Motor neuron (in vitro differentiated cells): ENCODE measurements around the gene VSX1. TPM values are rescaled to one million over a fixed set of nuclear protein-coding genes. Genes with fewer than 3 reads are reported as not detected.
A peak's percentile ranks its signal among the peaks of the same experiment; 100 is the strongest.

Source experiments
- ATAC-seq, 8 experiments: fragments of 200-7000 bp; cut with Tn5 transposase; replicated peaks in 6 of 8; 2 replicates each; pipeline ENCODE4 v1.8.0; 2021; ENCODE audit warnings: mild to moderate bottlenecking in 8 of 8, moderate library complexity in 8 of 8
- H3K27ac ChIP-seq, 2 donors: fragments of 250-450 bp; sonication (Bioruptor Pico); 2 replicates each; pipeline ENCODE4 v1.9.0; 2021; ENCODE audit warnings: antibody characterized with exemption in 2 of 2, mild to moderate bottlenecking in 2 of 2, moderate library complexity in 1 of 2
- H3K4me1 ChIP-seq, 2 donors: fragments of 250-450 bp; sonication (Bioruptor Pico); replicated peaks in 1 of 2; 2 replicates each; pipeline ENCODE4 v1.6.1; 2021; ENCODE audit warnings: antibody characterized with exemption in 2 of 2, mild to moderate bottlenecking in 2 of 2, moderate library complexity in 1 of 2
- H3K4me3 ChIP-seq, 5 donors: fragments of 250-450 bp; sonication (Bioruptor Pico); 2 replicates each; pipeline ENCODE4 v1.9.0; 2021; ENCODE audit warnings: antibody characterized with exemption in 5 of 5, mild to moderate bottlenecking in 5 of 5, moderate library complexity in 4 of 5
- WGBS, 10 experiments: fragments of 450-650 bp; shearing (Covaris generic); methylation state at CpG; one replicate each; pipeline ENCODE4 v1.0.0; 2022; 5-methylcytosine and 5-hydroxymethylcytosine counted together
- in situ Hi-C, 9 experiments: fragments of 400-800 bp; cut with MboI; loops; one replicate each; pipeline ENCODE4 v1.15.0; 2021; ENCODE audit warnings: low sequenced_read_pairs in 9 of 9, low pct_unique_long_range_greater_than_20kb in 2 of 9; ENCODE audit not compliant: unreplicated experiment in 9 of 9
- total RNA-seq, 8 experiments: library from RNA; unstranded; fragments of 300-600 nt; gene quantifications; 2 replicates each; pipeline versions ENCODE4 v1.2.3 to v1.2.4, GENCODE V29; 2022

The VSX1 gene
- 10 to 100 TPM in 1 of 8 experiments, 1 to 10 TPM in 1, under 1 TPM in 5, not detected in 1; 0.21 to 55.7 (median 0.37) TPM for total RNA-seq

DNA sequence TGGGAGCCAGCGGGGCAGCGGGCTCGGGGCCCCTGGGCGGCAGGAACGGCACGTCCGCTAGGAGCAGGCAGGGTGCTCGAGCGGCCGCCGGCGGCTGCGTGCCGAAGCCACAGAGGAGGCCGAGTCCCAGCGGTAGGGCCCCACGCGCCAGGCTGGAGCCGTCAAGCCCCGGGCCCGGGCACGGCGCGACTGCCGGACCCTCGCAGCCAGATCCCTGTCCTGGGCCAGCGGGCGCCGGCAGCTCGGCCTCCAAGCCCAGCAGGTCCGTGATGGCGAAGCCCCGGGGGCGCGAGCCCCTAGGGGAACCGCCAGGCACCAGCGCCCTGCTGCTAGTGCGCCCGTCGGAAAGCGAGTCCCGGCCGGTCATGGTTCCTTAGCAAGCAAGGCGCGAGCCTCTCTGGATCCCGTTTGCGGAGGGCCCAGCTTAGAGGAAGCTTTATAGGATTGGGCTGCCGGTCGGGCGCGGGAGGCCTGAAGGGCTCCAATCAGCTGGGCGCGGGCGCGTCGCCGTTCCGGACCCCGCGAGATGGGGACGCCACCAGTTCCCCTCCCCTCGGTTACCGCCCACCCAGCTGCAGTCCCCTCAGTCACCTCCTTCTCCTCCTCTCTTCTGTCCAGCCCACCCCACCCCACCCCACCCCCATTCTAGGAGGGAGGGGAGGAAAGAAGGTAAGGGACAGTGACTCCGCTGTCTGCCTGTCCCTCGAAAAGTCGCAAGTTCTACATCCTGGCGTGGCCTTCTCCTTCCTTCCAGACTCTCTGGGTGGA, at the start of gene VSX1:
VSX1 (minus strand) TSS at position 412 of the 768 bp plus-strand sequence; CDS start at position 367, 45 bp downstream.
- in situ Hi-C loops: no loop called here
- WGBS, 10 experiments: 3% methylated on average over 19 of the region's 67 CpGs; no CpG with 5 or more reads in 9 of the 10 experiments
- Histone ChIP-seq H3K27ac (no peak within 1 kb of the TSS), H3K4me1 (peaks cover 9 to 24% of the 10 kb centered on the region in 2 donors), H3K4me3 (peak within 1 kb of the TSS; percentile 8 to 29 (median 27))
- ATAC-seq: no peak

GRCh38 chr20:25129908-25130307, 48.0 kb upstream of the VSX1 start:
- WGBS, 10 experiments: 40 to 100% (median 82%) methylated on average over 1 to 5 of the region's 7 CpGs; no CpG with 5 or more reads in 4 of the 10 experiments
- no peak for ATAC-seq
- in situ Hi-C loops: no loop called here
- H3K27ac ChIP-seq: no peak overlapping the region
- no peaks in the 10 kb centered on the region for H3K4me1 ChIP-seq
- no peak overlapping the region for H3K4me3 ChIP-seq

DNA sequence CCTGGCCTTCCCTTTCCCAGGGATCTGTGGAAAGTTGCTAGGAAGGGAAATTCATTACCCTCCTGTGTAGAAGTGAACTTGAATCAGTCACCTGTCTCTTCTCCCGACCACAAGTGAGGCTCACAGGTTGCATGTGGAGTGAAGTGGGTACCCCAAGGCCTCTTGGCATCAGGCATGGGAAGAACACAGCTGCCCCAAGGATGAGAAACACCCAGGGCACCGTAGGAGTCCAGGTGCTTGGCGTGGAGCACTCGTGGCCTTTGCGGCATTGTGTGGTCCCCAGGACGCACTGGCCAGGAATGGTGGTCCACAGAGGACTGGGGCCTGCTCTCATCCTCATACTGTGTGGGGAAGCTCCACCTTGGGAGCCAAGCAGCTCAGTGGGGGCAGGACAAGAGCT, 47.5 kb upstream of the VSX1 start:
- ATAC-seq: no peak
- no peak overlapping the region for H3K27ac ChIP-seq
- in situ Hi-C loops: no loop called here
- no peak overlapping the region for H3K4me3 ChIP-seq
- 14 to 100% (median 79%) methylated on average over 1 to 4 of the region's 6 CpGs; no CpG with 5 or more reads in 2 of the 10 experiments for WGBS, 10 experiments
- H3K4me1 ChIP-seq: no peaks in the 10 kb centered on the region

GRCh38 chr20:25128649-25129048, 46.7 kb upstream of the VSX1 start:
- 60 to 88% (median 76%) methylated on average over 2 to 5 of the region's 5 CpGs; no CpG with 5 or more reads in 2 of the 10 experiments for WGBS, 10 experiments
- in situ Hi-C loops: no loop called here
- no peak overlapping the region for H3K27ac ChIP-seq
- no peak for ATAC-seq
- H3K4me1 ChIP-seq: no peaks in the 10 kb centered on the region
- no peak overlapping the region for H3K4me3 ChIP-seq

- in situ Hi-C loops: no loop called here
- no peak overlapping the region for H3K27ac ChIP-seq
- ATAC-seq: no peak
- H3K4me1 ChIP-seq: no peaks in the 10 kb centered on the region
- WGBS, 10 experiments: 20 to 100% (median 82%) methylated on average over 1 to 3 of the region's 4 CpGs; no CpG with 5 or more reads in 2 of the 10 experiments
- H3K4me3 ChIP-seq: no peak overlapping the region
These were observed 46.0 kb upstream of the VSX1 start for GRCh38 chr20:25127761-25128537.

GRCh38 chr20:25126204-25127029, 44.5 kb upstream of the VSX1 start:
- no peak for ATAC-seq
- Histone ChIP-seq H3K27ac (no peak overlapping the region), H3K4me3 (no peak overlapping the region), H3K4me1 (no peaks in the 10 kb centered on the region)
- in situ Hi-C loops: no loop called here
- 35 to 100% (median 41%) methylated on average over 1 to 4 of the region's 4 CpGs; no CpG with 5 or more reads in 5 of the 10 experiments for WGBS, 10 experiments

- no peak overlapping the region for H3K4me3 ChIP-seq
- 24 to 81% methylated on average over 3 of the region's 3 CpGs; no CpG with 5 or more reads in 8 of the 10 experiments for WGBS, 10 experiments
- H3K4me1 ChIP-seq: no peaks in the 10 kb centered on the region
- no peak for ATAC-seq
- H3K27ac ChIP-seq: no peak overlapping the region
- in situ Hi-C loops: no loop called here
These were observed 43.7 kb upstream of the VSX1 start for GRCh38 chr20:25125636-25126035.

- H3K4me3 ChIP-seq: no peak overlapping the region
- ATAC-seq: no peak
- peaks cover 5 to 12% of the 10 kb centered on the region in 2 donors for H3K4me1 ChIP-seq
- 50 to 100% (median 87%) methylated on average over 1 to 2 of the region's 2 CpGs; no CpG with 5 or more reads in 4 of the 10 experiments for WGBS, 10 experiments
- H3K27ac ChIP-seq: no peak overlapping the region
- in situ Hi-C loops: no loop called here
These were observed 39.0 kb upstream of the VSX1 start for GRCh38 chr20:25120920-25121319.

- H3K4me3 ChIP-seq: no peak overlapping the region
- 28 to 80% (median 50%) methylated on average over 1 to 3 of the region's 3 CpGs for WGBS, 10 experiments
- in situ Hi-C loops: no loop called here
- peaks cover 5 to 12% of the 10 kb centered on the region in 2 donors for H3K4me1 ChIP-seq
- ATAC-seq: no peak
- H3K27ac ChIP-seq: no peak overlapping the region
These were observed 38.5 kb upstream of the VSX1 start for GRCh38 chr20:25120457-25120856.

GRCh38 chr20:25118529-25118928, 36.6 kb upstream of the VSX1 start:
- Histone ChIP-seq H3K27ac (no peak overlapping the region), H3K4me3 (no peak overlapping the region), H3K4me1 (peaks cover 5 to 12% of the 10 kb centered on the region in 2 donors)
- in situ Hi-C loops: no loop called here
- no peak for ATAC-seq
- 0 to 100% (median 80%) methylated on average over 1 to 6 of the region's 7 CpGs; no CpG with 5 or more reads in 2 of the 10 experiments for WGBS, 10 experiments

- Histone ChIP-seq H3K4me3 (no peak overlapping the region), H3K4me1 (peaks cover 5 to 12% of the 10 kb centered on the region in 2 donors), H3K27ac (no peak overlapping the region)
- WGBS, 10 experiments: 17 to 68% (median 42%) methylated on average over 1 to 3 of the region's 4 CpGs; no CpG with 5 or more reads in 4 of the 10 experiments
- peak in 4 of 8 experiments; percentile 33 to 58 (median 48) for ATAC-seq
- in situ Hi-C loops: no loop called here
These were observed 36.0 kb upstream of the VSX1 start for GRCh38 chr20:25117990-25118389.

GRCh38 chr20:25116739-25117458, 35.0 kb upstream of the VSX1 start:
- in situ Hi-C loops: no loop called here
- Histone ChIP-seq H3K27ac (no peak overlapping the region), H3K4me3 (no peak overlapping the region), H3K4me1 (peaks cover 5 to 12% of the 10 kb centered on the region in 2 donors)
- WGBS, 10 experiments: 8 to 80% (median 54%) methylated on average over 2 to 12 of the region's 14 CpGs; no CpG with 5 or more reads in 1 of the 10 experiments
- ATAC-seq: peak in 5 of 8 experiments; percentile 35 to 92 (median 79)
